SW480 (cell line): ENCODE results near the gene BMP6.
"Not testable (repeated sequence)": the region's sequence is repeated elsewhere in the genome, so short reads cannot be mapped to it uniquely, and the experiment has no call there.

Source experiments
- DNase-seq: peaks from one replicate; pipeline ENCODE4 v3.0.0-alpha.2; 2016; ENCODE audit warnings: low spot score

Gene BMP6

DNA sequence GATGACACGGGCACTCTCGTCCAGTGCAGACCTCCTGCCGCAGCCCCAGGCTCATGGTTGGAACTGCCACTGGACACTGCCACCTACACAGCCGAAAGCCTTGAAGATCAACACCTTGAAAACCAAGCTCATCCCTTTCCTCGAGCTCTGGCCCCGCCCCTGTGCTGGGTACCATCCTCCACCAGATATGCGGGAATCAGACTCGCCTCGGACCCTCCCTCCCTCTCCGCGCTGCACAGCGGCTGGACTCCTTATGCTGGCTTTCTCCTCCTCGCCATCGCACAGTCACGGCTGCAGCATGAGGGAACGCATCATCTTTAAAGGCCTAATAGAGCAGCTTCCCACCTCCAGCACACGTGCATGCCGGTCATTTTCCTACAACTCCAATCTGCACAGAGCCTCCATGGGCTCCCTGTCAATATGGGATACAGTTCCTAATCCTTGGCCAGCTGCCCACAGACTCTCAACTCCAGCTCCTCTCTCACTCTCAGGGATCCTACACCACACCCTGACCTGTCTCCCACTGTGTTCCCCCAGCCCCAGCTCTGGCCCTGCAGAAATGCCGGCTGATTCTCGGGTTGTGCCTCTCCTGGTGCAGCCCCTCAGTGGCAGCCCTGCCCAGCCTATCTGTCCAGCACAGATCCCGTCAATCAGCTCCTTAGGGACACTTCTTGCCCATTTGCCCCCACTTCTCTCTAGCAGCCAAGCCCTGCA is 161.5 kb downstream of the BMP6 start:
- DNase-seq, result no peak

DNA sequence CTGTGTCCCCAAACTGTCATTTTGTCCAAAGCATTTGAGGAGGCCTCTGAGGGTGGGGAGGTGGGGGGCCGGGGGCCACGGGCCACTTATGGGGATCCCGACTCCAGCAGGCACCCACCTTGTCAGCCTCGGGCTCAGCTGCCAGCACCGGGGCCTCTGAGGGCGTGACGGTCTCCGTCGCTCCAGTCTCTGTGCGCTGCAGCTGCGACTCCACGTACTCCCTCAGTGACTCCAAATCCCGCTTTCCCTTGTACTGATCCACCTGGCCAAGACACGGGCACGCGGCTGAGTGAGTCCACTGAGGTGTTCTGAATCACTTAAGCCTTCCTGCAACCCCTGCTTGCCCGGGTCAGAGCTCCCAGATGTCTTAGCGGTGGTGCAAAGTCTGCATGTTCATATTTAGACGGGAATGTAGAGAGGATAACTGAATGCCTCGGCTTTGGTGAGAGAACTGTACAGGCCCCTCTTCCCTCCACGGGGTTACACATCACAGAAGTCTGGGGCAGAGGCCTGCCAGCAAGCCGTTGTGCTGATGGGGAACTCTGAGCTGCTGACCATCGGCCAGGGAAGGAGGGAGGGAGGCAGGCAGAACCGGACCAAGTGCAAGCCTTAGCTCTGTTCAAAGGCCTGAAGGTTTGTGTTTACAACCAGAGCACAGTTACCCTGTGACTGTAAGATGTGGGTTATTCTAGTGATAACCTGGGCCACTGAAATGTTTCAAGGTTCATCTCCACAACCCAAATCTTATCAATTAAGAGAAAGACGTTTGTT is 162.9 kb downstream of the BMP6 start:
- DNase-seq, result no peak

DNA sequence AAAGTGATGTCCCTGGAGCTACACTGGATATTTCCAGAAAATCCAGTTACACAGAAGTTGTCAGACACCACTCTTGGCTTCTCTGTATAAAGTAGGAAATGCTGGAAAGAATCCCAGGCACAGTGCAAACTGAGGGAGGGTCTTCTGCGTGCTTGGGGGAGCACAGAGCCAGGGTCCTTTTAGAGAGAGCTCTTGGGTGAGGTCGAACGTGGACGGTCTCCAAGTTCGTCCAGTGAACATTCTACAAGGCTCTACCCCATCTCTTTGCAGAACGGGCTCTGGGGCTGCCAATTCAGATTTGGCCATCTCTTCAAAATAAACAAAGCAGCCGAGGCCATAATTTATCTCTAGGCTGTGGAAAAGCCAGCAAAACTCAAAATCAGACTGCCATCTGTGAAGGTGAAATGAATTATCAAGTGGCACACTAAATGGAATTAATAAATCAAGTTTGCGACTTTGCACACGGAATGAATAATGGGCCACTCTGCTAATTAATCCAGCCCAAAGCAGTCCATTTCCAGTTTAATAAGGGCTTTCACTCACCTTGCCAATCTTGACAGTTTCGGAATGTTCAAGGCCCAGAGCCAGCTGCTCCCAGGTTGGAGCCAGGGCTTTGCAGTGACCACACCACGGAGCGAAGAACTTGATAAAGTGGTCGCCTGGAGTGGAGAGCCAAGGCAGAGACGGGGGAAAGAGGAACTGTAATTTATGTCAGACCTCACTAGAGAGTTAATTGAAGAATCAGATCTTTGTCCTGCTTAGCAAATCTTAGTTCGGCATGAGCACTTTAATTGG is 165.4 kb downstream of the BMP6 start:
- no peak for DNase-seq

DNA sequence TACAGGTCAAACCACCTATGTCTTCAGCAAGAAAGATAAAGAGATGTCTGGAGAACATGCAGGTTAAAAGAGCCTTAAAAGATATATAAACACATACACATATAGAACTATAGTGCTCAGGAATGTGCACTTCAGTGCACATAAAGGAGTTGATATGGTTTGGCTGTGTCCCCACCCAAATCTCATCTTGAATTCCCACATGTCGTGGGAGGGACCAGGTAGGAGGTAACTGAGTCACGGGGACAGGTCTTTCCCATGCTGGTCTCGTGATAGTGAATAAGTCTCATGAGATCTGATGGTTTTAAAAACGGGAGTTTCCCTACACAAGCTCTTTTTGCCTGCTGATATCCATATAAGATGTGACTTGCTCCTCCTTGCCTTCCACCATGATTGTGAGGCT is 166.5 kb downstream of the BMP6 start:
- not testable (repeated sequence) for DNase-seq

DNA sequence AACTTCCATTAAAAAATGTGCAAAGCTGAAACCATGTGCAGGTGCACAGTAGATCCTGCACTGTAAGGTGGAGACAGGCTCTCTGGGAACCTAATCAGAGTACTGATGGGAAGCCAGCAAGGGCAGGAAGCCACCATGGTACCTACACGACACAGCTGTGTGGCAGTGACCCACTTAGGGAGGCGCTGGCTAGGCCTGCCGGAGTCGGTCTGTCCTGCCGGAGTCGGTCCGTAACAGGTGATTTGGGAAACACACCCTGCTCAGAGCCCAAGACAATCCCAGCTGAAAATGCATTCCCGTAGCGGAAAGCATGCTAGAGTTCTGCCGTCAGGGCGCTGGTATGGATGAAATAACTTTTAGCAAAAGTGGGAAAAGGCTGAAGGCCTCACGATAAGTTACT is 167.4 kb downstream of the BMP6 start:
- no peak for DNase-seq

DNA sequence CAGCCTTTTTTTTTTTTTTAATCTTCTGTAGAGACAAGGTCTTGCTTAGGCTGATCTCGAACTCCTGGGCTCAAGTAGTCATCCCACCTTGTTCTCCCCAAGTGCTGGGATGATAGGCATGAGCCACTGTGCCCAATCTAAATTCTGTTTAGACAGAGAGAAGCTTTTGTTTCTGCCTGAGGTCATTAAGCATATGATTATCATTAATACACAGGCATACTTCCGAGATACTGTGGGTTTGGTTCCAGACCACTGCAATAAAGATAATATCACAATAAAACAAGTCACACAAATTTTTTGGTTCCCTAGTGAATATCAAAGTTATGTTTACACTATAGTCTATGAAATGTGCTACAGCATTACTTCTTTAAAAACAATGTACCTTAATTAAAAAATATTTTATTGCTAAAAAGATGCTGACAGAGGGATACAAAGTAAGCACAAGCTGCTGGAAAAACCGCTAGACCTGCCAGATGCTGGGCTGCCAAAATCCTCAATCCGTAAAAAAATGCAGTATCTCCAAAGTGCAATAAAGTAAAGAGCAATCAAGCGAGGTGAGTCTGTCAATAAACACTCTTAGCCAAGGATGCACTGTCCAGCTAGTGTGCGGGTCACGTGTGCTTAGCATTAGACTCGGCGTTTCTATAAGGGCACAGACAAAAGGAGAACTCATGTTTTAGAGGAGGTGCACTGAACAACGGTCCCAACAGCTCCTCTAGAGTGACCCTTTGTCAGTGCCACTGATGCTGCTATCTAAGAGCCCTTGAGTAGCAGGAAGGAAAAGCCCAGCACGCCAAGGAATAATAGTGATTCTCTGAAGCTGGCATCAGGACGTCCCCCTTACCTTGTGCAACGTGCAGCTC is 168.6 kb downstream of the BMP6 start:
- no peak for DNase-seq

DNA sequence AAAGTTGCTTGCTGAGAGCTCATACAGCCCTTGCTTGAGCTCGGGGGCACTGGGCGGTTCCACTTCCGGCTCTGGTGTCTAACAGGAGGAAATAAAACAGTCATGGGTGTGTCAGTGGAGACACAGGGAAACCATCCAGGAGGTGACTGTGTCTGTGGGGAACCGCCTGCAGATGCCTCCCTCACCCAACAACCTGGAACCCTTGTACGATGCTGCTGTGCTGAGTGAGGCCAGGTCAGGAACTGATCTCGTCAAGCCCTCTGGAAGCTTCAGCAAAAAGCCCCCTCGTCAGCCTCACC is 169.2 kb downstream of the BMP6 start:
- DNase-seq, result no peak

DNA sequence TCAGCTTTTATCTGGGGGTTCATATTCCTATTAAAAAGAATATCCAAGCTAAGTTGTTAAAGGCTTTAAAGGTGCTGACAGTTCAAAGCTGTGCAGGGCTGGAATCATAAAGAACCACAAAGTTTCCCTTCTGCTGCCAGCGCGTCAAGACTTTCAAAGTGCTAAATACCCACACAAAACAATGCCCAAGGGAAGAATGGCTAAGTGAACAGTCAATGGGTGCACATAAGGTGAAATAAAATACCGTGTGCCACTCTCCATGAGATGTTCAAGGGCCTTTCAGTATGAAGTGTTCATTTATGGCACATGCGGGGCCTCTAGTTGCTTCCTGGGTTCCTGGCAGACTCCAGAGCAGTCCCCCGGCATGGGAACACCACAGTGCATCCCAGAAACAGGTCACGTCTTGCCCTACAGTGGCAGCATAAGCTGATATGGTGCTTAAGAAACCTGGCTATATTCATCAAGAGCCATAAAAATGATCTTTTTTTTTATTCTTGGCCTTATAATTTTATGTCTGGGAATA is 170.6 kb downstream of the BMP6 start:
- DNase-seq, result no peak

DNA sequence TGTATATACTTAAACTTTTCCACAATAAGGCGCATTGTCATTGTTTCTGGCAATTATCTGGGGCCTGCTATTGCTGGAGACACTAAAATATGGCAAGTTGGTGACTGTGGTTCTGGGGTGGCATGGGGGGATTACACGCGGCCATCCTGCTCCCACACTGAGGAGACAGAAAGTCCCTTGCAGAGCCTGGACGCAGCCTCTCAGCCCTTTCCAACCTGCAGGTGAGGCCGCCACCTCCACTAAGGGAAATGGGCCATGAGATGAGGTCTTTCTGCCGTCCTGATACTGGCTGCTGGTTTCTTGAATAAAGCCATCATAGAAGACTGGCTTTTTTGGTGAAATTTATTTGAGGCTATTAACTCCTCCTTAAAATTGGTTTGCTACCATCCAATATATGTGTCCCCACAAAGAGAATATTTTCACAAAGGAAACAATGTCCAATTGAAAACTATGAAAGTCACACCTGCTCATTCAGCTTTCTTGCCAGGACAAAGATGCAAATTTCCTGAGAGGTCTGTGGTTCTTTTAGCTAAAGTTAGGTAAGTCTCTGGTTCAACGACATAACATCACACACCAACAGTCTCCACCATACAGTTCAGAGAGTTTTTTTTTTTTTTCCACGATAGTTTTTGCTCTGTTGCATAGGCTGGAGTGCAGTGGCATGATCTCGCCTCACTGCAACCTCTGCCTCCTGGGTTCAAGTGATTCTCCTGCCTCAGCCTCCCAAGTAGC is 171.7 kb downstream of the BMP6 start:
- DNase-seq, result no peak

DNA sequence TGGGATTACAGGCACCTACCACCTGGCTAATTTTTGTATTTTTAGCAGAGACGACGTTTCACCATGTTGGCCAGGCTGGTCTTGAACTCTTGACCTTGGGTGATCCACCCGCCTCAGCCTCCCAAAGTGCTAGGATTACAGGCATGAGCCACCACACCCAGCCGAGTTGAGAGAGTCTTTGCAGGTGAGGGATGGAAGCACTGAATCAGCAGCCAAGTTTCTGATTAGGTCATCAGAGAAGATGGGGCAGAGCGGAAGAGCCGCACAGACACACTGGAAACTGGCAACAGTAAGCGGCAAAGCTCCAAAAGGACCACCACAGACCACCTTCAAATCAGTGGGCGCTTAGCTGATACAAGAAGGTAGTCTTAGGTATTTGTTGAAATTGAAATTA is 172.3 kb downstream of the BMP6 start:
- DNase-seq, result not testable (repeated sequence)

DNA sequence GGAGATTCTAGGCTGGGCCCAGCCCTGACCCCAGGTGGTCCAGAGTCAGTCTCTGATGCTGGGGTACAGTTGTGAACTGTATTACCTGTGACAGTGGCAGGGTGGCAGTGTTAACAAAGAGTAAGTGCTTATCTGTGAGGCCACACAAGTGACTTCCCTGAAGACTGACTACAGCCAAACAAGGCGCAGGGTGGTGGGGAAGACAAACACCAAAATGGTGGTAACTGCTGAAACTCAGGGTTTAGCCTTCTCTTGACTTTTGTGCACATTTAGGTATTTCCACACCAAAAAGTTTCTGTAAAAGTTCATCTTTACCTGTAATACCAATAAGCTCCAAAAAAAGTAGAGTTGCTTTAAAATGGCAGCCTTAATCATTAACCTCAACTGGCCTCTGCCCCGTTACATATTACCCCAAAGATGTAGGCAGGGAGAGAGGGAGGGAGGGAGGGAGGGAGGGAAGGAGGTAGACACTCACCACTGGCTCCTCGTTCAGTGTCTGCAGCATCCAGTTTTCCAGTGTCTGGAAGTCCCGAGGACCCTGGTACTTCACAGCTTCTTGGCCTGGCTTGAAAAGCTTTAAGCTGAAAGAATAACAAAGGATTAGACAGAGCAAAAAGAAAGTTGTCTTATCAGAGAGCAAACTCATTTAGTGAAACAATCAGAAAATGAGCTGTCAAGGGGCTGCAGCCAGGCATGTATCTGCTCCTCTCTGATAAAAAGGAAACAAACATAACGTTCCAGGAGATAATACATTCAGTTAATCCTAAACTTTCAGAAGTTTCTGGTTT is 173.4 kb downstream of the BMP6 start:
- no peak for DNase-seq

DNA sequence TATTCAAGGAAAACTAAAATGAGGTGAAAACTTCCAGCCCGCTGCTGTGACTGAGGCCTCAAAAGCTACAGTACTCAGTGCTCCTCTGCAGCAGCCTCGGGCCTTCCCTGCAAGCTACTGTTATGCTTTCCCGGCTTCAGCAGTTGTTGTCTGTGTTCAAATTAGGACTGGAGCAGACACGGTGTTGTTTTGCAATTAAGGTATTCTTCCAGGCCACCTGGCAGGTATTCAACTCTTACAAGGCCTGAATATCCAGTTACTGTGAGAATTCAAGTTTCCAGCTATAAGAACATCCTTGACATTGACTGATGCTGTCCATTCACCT is 174.0 kb downstream of the BMP6 start:
- no peak for DNase-seq

DNA sequence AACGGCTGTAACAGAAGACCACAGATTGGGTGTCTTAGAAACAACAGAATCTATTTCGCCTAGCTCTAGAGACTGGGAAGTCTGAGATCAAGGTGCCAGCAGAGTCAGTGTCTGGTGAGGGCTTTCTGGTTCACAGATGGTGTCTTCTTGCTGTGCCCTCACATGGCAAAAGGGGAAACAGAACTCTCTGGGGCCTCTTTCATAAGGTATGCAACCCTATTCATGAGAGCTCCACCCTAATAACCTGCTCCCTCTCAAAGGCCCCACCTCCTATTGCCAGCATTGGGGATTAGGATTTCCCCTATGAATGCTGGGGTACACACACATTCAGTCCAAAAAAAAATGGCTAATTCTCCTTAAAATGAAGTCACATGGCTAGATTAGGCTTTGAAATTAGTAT is 174.7 kb downstream of the BMP6 start:
- no peak for DNase-seq

DNA sequence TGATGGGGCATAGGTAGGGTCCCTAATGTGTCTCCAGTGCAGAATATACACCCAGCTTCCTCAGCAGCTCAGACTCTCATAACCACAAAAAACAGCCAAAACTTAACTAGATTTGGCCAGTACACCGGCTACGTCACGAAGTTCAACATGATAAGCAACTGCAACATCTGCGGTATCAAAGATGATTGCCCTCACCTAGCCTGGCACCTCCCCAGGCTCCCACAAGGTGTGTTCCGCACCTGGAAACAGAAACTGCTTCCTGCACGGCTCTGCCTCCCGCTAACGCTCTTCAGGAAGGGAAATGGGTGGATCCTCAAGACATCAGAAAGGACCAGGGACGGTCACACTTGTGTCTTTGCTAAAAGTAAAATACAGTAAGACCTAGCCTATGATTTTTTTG is 175.2 kb downstream of the BMP6 start:
- no peak for DNase-seq

DNA sequence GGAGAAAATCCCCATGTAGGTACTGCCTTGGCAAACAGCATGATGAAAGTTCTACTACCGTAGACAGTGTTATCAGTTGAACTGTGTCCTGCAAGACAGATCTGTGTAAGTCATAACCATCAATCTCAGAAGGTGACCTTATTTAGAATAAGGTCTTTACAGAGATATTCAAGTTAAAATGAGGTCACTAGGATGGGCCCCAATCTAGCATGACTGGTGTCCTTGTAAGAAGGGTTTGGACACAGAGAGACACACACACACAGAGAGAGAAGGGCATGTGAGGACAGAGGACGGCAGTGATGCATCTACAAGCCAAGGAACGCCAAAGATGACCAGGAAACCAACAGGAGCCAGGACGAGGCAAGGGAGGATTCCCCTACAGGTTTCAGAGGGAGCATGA is 175.9 kb downstream of the BMP6 start:
- DNase-seq, result no peak

DNA sequence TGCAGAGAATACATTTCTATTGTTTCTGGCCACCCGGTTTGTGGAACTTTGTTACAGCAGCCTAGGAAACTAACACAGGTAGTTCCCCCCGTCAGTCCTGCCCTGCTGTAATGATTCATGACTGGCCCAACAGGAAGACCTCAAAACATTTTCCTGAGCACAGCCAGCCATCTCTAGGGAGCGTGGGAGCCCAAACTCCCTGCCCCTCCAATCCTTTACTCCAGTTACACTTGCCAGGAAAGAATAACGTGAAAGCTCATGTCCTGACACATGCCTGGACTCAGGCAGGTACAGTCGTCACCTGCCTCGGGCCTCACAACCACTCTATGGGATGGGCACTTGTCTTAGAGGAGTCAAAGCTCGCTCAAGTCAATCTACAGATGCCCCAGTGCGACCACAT is 176.3 kb downstream of the BMP6 start:
- DNase-seq, result no peak

DNA sequence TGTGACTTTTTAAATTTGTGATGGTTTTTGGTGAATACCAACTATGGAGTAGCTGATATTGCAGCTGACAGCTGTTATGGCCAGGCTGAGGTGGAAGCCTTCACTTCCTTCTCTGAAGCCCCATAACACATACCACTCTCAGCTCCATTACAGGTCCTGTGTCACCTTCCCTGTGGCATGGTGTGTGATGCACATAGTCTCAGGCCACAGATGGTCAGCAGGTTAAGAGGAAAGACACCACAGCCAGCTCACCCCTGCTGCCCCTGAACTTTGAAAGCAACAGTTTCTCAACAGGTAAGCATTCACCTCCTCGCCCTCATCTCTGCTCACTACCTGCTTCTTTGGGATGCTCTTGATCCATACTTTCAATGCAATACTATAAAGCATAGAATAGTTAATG is 177.0 kb downstream of the BMP6 start:
- no peak for DNase-seq

DNA sequence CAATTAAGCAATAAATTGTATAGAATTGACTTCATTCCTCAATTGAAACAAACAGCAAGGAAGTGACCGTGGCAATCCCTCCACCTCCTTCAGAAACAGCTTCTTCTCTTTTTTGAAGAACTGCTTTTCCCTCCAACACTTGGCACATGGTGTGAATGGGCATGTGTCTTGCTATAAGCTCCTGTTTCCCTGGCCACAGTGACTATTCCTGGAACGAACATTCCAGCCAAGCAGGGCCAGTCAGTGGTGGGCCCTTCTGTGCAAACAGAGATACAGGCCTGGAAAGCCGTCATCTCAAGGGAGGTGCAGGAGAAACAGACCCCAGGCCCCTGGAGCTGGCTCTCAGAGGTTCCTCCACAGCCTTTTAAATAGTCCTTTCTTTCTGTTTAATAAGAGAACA is 177.8 kb downstream of the BMP6 start:
- DNase-seq, result no peak

DNA sequence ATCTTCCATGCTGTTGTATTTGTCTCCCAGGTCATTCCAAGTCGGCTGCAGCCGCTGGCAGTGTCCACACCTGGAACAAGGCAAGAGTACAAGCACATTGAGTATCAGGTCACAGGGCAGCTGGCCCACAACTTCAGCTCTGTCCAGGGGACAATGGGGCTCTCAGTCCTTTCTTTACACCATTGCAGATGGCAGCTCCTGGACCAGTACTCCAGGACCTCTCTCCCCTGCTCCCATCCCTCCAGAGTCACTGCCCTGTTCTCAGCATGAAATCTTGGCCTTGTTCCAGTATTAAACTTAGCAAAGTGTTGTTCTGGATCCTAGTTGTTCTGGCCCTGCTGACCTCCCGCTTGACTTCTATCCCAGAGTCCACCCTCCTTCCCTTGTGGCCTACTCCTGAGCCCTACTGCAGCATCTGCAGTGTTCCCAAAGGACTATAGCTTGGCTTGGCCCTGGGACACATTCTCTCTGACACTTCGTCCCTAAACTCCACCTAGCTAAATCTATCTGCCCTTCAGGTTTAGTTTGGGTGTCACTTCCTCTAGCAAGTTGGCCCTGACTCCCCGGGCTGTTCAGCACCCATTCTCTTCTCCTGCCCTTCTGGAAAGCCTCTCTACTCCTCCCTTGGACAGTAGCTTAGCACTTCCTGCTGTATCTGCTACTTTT is 178.9 kb downstream of the BMP6 start:
- no peak for DNase-seq

DNA sequence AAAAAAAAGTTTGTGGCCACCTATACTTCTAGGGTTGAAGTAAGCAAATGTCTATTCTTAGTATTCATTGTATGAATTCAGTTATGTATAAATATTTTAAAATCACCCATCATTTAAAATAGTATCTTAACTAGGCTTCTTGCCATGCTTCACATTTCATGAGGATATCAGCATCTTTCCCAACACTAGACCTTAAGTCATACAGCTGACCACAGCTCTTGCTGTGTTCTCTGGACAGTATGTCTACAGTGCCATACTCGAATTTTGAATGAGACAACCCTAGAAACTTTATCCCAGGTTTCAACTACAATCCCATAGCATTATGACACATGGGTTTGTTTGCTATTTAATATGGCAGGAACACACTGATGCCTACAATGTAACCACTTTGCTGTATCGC is 179.5 kb downstream of the BMP6 start:
- no peak for DNase-seq
